SIG-M5 treated with dmso at 0.1 percent for 504 hours (cell line): Measurements from ENCODE around the gene FKBP4.

Experiments
- DNase-seq: peaks from one replicate; lab custom pipeline; 2025; ENCODE audit not compliant: unreplicated experiment; lab: John Stamatoyannopoulos, UW

FKBP4 gene

DNA sequence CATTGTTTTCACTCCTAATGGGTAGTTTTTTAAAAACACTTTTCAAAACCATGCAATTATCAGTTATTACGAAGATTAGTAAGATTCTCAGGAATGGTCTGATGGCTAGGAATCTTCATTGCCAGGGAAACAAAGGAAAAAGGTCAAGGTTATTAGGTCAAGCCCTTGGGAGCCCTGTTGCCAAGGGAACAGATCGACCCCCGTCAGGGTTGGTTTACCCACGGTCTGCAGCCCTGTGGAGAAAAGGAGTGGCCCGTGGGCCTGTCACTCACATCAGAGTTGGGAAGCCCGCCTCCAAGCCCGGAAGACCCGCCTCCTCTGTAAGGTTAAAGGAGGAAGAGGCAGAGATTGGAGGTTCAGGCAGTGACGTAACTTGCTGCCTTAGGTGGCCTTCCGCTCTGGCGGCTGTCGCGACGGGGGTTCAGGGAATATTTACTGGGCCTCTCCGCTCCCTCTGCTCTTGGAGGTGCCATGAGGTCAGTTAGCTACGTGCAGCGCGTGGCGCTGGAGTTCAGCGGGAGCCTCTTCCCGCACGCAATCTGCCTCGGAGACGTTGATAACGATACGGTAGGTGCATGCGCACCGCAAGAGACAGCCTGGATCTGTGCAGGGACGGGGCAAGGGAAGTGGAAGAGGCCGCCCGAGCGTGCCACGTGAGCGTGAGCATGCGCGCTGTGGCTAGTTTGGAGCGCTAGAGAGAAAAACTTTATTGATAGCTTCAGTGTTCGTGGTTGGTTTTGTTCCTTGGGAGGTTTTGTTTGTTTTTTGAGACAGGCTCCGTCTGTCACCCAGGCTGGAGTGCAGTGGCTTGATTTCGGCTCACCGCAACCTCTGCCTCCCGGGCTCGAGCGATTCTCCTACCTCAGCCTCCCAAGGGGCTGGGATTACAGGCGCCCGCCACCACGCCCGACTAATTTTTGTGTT, 17.8 kb downstream of the FKBP4 start, which contains the start of gene ITFG2:
ITFG2 (plus strand) TSS at position 379 of the 924 bp plus-strand sequence; CDS start at position 472, 93 bp downstream.
- peak; percentile 99 for DNase-seq

DNA sequence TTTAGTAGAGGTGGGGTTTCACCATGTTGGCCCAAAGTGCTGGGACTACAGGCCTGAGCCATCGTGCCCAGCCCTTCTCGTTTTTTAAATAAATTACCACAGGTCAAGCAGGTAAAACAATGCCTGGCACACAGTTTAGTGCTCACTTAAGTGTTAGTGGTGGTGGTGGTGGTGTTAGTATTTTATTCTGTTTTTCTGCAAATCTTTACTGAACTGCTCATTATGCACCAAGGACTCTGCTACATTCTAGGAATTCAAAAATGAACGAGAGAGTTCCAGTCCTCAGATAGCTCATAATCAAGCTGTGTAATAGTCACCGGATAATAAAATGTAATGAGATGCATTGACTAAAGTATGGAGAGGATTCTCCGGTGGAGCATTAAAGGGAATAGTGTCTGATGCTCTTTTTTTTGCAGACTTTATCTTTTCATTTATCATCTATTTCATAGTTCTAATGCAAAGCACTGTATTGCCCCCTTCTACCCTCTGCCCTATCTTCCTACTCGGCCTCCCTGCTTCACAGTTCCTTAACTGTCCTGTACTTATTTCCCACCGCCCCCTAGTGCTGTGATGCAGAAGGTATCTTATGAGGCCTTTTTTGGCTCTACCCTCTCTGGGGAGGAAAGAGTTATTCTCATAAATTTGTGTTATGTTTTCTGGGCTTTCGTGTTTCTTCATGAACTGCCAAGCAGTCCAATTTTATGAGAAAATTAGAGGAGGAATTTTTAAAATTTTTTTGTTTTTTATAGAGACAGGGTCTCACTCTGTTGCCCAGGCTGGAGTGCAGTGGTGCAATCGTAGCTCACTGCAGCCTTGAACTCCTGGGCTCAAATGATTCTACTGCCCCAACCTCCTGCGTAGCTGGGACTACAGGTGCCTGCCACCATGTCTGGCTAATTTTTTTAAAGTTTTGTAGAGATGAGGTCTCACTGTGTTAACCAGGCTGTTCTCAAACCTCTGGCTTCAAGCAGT, 18.7 kb downstream of the FKBP4 start:
- peak; percentile 86 for DNase-seq

DNA sequence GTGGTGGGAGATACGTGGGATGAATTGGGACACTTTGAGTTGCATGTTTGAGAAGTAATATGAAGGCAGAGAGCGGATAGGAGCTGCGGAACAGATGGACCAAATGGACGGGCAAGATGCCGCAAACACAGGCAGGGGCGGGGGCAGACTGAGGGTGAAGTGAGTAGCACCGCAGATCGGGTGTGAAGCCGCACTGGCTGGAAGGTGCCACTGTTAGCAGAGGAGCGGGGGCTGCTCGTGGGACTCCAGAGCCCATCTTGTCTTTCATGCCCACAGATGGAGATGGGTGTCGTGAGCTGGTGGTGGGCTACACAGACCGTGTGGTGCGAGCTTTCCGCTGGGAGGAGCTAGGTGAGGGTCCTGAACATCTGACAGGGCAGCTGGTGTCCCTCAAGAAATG, 25.0 kb downstream of the FKBP4 start:
- no peak for DNase-seq

DNA sequence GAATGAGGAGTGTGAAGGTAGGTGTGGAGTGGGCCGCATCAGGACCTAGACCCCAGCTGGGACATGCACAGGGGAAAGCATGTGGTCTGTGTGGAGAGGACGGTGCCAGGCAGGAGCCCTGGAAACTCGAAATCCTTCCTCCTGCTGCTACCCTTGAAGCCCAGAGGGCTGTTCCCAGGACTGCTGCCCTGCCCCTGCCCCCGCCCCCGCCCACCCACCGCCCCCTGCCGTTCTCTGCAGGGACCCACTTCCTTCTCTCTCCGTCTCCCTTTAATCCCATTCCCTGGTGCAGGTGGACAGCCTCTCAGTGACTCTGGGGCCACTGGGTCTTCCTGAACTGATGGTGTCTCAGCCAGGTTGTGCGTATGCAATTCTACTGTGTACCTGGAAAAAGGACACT, 25.7 kb downstream of the FKBP4 start:
- no peak for DNase-seq

DNA sequence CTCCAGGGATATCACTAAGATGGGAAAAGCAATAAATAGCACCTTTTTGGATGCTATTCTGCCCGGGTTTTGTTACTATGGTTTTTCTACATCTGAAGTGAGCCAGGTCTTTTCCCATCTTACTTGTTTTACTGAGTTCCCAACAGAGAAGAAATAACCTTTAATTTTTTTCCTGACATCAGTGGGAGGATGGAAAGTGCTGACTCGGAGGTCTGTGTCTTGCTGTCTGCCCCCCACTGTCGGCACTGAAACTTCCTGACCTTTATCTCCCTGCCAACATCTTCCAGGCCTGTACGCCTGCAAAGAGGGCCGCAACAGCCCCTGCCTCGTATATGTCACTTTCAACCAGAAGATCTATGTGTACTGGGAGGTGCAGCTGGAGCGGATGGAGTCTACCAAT, 28.7 kb downstream of the FKBP4 start:
- DNase-seq: no peak

DNA sequence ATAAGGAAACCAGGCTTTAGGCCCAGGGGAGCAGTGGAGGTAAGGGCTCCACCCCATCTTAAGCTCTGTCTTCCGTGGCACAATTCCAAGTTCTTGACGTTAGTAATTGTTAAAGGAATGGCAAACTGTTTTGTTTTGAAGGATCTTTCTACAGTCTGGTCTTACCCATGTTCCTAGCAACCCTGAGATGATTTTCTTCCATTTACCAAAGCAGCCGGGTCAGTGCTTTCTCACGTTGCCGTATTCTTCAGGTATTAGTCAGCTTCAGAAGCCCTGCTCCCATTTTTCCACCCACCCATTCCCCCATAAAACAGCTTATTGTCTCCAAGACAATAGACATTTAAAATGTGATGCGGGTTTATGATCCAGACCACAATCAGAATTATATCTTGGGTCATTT, 29.8 kb downstream of the FKBP4 start:
- no peak for DNase-seq

DNA sequence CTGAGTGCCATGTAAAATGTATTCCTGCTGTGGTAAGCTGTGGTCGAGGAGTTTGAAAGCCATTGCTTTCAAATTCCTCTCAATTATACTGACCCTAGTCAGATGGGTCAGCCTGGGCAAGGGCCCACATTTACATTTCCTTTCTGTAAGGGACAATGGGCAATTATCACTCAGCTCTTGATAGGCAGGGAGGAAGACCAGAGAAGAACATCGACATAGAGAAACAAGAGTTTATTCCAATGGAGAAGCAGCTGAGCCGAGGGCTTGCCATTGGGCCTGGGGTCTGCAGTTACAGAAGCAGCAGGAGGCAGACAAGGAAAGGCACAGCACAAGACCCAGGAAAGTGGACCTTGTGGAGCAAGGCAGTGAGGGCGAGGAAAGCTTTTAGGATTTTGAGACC, 30.4 kb downstream of the FKBP4 start:
- DNase-seq: no peak

DNA sequence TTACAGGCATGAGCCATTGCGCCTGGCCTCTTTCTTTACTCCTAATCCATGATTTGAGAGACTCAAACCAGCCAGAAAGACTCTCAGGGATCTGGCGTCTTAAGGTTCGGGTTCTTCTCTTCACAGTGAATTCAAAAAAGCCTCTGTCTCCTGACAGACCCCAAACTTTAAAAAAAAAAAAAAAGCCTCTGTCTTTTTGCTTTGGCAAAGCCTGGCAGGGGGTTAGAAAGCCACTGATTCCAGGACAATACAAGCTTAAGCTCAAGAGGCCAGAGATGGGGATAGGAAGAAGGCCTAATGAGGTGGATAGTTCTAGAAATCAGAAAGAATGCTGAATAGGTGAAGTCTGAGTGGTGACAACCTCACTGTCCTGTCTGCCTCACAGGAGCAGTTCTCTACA, 31.3 kb downstream of the FKBP4 start:
- DNase-seq: no peak

DNA sequence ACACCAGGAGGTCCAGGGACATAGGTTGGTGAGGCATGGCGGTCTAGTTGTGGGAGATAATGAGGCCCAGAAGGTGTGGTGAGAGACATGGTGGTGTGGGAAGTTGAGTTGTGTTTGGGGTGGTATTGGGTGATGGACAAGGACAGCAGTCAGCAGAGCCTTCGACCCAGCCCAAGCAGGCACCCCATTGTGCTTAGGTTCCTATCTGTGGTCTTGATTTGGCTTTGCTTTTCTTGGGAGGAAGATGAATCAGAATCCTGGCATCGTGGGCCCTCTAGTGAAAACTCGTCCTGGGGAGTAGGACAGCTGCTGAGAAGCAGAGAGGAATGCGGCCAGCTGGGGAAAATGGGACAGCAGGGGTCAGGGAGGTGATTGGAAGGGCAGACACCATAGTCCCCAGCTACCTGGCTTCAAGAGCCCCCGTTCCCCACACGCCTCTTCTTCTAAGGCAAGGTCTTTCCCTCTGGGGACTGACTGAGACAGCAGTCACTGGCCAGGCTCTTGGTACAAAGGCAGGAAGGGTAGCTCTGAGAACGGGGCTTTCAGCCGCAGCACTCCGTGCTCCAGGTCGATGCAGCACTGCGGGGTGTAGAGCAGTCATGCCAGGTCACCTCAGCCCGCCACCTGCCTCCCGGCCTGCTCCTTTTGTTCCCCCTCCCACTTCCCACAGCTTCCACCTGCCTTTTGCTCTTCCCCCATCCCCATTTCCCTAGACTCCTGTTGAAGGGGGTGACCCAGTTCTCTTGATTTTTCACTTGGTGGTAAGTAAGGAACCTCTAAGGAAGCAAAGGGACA, 32.1 kb downstream of the FKBP4 start:
- no peak for DNase-seq

DNA sequence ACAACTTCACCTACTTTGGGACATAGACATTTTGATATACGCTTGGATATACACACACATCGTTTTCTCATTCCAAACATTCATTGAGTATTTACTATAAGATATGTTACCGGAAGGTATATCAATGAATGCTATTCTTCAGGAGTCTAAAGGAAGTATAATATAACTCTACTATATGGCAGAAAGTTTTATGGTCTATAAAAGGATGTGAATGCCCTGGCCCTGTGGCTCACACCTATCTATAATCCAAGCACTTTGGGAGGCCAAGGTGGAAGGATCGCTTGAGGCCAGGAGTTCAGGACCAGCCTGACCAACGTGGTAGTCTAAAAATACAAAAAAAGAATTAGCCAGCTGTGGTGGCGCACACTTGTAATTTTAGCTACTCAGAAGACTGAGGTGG, 34.5 kb downstream of the FKBP4 start:
- DNase-seq: no peak

DNA sequence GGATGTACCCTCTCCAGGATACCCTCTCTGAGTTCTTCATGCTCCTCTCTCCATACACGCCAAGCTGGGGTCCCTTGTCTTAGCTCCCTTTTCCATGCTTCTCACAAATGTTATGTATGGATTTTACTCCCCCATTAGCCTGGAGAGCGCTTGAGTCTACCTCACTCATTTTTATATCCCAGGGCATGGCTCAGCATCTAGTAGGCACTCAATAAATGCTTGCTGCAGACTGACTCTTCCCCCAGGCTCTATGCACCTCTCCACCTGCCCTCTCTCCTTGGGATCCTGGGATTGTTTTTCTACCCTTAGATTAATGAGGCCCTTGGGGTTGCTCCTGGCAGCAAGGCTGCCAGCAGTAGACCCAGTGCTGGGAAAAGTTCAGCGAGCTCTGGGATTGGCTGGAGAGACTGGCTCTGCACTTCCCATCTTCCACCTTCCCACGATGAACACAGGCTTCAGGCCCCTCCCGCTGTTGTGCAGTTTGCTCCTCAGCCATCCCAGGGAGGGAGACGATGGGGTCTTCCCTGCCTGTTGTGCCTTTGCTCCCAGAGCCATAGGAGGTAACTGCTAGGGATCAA, 37.9 kb downstream of the FKBP4 start:
- no peak for DNase-seq

DNA sequence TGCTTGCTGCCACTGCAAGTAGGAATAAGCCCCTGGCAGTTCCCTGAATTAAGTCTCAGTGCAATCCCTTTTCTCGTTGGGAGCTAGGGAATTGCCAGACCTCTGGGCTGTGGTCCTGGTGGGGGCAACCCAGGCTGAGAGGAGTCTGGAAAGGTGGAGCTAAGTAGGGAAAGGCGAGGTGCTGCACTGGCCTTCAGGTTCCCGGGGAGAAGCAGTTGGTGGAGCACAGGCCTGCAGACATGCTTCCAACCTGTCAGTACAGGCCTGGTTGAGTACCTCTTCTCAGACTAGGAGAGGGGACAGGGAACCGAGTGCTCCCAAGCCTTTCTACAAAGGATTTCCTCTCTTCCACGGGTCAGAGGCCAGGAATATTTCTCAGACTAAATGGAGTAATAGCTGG, 38.6 kb downstream of the FKBP4 start:
- DNase-seq: no peak

DNA sequence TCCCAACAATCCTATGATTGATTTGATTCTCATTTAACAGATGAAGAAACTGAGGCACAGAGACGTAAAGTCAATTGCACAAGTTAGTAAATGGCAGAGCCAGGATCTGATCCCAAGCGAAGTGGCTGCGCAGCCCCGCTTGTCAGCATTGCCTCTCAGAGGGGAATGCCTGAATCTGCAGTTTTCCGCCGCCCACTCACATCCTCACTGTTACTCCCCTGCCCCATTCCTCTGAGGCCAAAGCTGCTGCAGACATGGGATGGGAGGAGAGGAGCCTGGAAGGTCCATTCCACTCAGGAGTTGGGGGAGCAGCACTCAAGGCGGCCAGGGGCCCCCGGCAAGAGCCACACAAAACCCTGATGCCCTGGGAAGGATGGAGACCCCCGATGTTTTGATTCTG, 39.0 kb downstream of the FKBP4 start:
- no peak for DNase-seq

DNA sequence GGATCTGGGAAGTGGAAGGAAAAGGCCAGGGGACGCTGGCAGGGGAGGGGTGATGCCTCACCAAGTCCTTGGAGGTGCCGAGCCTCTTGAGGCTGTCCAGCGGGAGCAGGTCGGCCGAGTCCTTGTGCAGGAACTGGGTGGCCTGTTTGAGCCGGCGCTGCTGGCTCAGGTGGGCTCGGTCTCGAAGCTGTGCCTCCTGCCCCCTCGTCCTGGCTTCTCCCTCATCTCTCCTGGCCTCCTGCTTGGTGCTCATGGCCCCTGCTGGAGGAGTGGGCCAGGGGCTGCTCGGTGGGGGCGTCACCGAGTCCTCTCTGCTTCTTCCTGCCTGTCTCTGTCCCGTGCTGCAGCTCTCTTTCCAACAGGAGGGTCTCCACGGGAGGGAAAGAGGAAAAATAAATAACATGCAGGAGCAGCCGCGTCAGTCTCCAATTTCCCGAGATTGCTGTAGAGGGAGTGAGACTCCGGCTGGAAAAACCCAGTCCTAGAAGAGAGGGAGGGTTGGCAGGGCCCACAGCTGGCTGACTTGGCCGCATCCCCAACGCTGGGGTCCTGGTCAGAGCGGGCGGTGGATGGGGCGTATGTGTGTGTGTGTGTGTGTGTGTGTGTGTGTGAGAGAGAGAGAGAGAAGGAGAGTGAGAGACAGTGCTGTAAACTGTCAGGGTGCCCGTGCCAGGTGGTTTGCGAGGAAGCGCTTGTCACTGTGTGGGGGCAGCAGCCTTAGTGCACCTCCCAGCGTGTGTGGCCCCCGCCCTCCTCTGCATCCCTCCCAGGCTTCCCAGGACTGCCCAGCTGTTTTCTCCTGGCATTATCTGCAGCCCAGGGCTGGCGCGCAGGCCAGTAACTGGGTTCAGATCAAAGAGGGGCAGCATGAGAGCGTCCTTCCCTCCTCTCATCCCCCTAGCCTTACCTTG, 40.1 kb downstream of the FKBP4 start, which contains the start of gene NRIP2:
NRIP2 (minus strand) TSS at position 455 of the 911 bp plus-strand sequence; CDS start at position 403, 52 bp downstream.
- DNase-seq: no peak

DNA sequence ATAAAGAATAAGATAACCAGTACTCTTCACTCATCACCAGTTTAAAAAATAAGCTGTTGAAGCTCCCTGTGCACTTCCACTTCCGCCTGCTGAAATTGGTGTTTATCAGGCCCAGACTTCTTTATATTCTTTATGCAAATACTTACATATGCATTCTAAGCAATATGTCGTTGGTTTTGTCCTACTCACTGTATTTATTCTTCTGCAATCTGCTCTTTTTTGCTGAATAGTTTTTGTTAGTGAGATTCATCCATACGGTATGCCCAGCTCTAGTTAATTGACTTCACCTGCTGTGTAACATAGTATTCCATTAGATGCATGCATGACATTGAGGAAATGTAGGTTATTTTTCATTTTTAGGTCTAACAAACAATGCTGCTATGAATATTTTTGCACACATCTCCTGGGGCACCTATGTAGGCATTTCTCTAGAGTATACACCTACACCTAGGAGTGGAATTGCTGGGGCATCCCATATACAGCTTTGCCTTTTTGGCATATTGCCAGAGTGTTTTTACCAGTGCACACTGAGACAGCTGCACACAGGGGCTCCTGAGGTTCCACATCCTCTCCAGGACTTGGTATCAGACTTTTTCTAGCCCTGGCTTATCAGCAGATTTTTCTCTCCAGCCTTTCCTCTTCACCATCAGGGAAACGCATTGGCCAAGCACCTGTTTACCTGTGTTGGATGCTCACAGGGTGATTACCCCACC, 41.1 kb downstream of the FKBP4 start:
- no peak for DNase-seq

DNA sequence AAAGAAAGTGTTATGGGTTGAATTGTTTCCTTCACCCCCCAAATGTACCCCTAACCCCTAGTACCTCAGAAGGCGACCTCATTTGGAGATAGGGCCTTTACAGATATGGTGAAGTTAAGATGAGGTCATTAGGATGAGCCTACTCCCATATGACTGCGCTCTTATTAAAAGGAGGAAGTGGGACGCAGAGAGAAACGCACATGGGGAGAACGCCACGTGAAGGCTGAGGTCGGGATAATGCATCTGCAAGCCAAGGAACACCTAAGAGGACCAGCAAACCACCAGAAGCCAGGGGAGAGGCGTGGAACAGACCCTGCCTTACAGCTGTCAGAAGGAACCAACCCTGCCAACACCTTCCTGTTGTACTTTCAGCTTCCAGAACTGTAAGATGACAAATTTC, 41.8 kb downstream of the FKBP4 start:
- peak; percentile 86 for DNase-seq

DNA sequence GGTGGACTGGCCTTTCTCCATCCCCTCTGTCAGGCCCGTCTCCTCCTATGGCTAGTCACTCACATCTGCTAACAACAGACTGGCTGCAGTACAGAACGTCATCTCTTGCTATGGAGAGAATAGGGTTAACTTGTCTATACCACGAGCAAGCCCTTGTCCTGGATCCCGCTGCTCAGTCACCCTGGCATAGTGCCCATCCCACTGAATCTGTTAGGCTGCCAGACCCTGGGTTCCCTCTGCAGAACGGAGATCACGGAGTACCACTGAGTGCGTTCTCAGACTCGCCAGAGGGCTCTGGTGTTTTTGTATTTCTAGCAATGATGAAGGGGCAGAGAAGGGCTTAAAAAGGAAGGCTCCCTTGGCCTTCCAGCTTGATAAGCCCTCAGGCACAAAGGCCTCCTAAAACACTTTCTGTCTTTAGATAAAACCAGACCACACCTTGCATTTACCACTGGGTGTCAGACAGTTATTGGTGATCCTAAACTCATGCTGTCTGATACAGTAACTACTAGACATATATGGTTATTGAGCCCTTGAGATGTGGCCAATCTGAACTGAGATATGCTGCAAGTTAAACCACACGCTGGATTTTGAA, 46.4 kb downstream of the FKBP4 start:
- DNase-seq: no peak

DNA sequence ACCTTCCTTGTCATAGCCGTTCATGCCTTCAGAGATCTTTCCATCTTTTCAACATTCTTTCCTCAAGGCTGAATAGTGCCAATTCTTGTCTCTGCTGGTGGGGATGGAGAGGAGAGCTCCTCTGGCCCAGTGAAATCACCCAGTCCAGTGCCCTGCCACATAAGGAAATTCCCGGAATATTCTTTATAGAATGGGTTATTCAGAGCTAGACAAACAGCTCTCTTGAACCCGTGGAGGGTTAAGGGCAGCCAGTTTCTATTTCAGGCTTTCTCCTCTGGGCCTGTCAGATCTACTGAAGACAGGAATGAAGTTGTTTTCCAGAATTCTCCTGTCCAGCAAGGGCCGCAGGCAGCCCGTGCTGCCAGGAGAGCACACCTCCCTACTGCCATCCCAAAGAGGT, 48.2 kb downstream of the FKBP4 start:
- DNase-seq: no peak
